K562 (cell line): ENCODE measurements around the gene RHBG. TPM values are rescaled to one million over a fixed set of nuclear protein-coding genes. Genes with fewer than 3 reads are reported as not detected.
A peak's percentile ranks its signal among the peaks of the same experiment; 100 is the strongest.

Source experiments
- ARID3A ChIP-seq: IDR thresholded peaks from 2 replicates; pipeline ENCODE4 v1.6.1; 2012; ENCODE audit warnings: low read depth, low read length, improper control_type of control experiment, borderline replicate concordance
- CBX3 ChIP-seq, 2 experiments: IDR thresholded peaks; 1 replicate in 1 of 2; 2 replicates in 1 of 2; pipeline ENCODE4 v1.6.1; 2012; ENCODE audit warnings: inconsistent platforms in 2 of 2, low read length in 2 of 2, borderline replicate concordance in 1 of 2, control low read depth in 1 of 2
- CTCFL ChIP-seq: IDR thresholded peaks from 2 replicates; pipeline ENCODE4 v1.6.1; 2011; ENCODE audit warnings: borderline replicate concordance, low read depth, mild to moderate bottlenecking, moderate library complexity, low read length; ENCODE audit not compliant: insufficient read depth, poor library complexity, severe bottlenecking
- FOXM1 ChIP-seq, 2 experiments: fragments of 450-650 bp in 1 of 2; sonication (generic) in 1 of 2; formaldehyde crosslinking in 1 of 2; IDR thresholded peaks; 2 replicates each; pipeline versions ENCODE4 v1.6.1 to v1.9.0; 2017 to 2022; ENCODE audit warnings: low read depth in 2 of 2, mild to moderate bottlenecking in 2 of 2, missing genetic modification reagents in 1 of 2, moderate library complexity in 1 of 2
- GABPA ChIP-seq: fragments of 200-800 bp; sonication (Bioruptor generic); conservative IDR thresholded peaks from 2 replicates; pipeline ENCODE4 v1.6.1; 2016; ENCODE audit warnings: low read depth, missing genetic modification characterization, missing compliant biosample characterization
- GATA2 ChIP-seq: sonication (generic); formaldehyde crosslinking; IDR thresholded peaks from 2 replicates; pipeline ENCODE4 v1.4.0; 2020; ENCODE audit warnings: mild to moderate bottlenecking, missing genetic modification reagents
- HSF4 ChIP-seq: fragments of 250-450 bp; sonication (Bioruptor Pico); IDR thresholded peaks from 2 replicates; pipeline ENCODE4 v2.1.2; 2022; ENCODE audit warnings: mild to moderate bottlenecking, moderate library complexity, borderline replicate concordance
- LEF1 ChIP-seq: fragments of 450-650 bp; IDR thresholded peaks from 2 replicates; pipeline ENCODE4 v1.6.1; 2016; ENCODE audit warnings: mild to moderate bottlenecking
- NFXL1 ChIP-seq: fragments of 450-650 bp; formaldehyde crosslinking; IDR thresholded peaks from 2 replicates; pipeline ENCODE4 v1.4.0; 2021; ENCODE audit warnings: mild to moderate bottlenecking
- SIRT6 ChIP-seq: IDR thresholded peaks from one replicate; pipeline ENCODE4 v1.6.1; 2012; ENCODE audit warnings: low read depth, mild to moderate bottlenecking, control low read depth, inconsistent platforms, low read length, moderate library complexity
- SMARCC2 ChIP-seq: fragments of 450-650 bp; IDR thresholded peaks from 2 replicates; pipeline ENCODE4 v1.6.1; 2017; ENCODE audit warnings: antibody characterized with exemption, moderate library complexity, mild to moderate bottlenecking, low read depth
- SNRNP70 ChIP-seq: fragments of 200-400 bp; formaldehyde crosslinking; optimal IDR thresholded peaks from 2 replicates; pipeline ENCODE3; 2017; ENCODE audit warnings: low read depth, low read length
- SP2 ChIP-seq: IDR thresholded peaks from 2 replicates; pipeline ENCODE4 v1.6.1; 2011; ENCODE audit warnings: mild to moderate bottlenecking, low read depth, low read length, moderate library complexity; ENCODE audit not compliant: poor library complexity, severe bottlenecking; ENCODE audit errors: extremely low read depth
- STAT5B ChIP-seq: fragments of 250-450 bp; sonication (Bioruptor Pico); IDR thresholded peaks from 2 replicates; pipeline ENCODE4 v1.8.0; 2021; ENCODE audit warnings: mild to moderate bottlenecking, inconsistent platforms
- TCF3 ChIP-seq: sonication (generic); formaldehyde crosslinking; IDR thresholded peaks from 2 replicates; pipeline ENCODE4 v1.4.0; 2020; ENCODE audit warnings: mild to moderate bottlenecking, missing genetic modification reagents
- TEAD2 ChIP-seq: fragments of 450-650 bp; IDR thresholded peaks from 2 replicates; pipeline ENCODE4 v1.6.1; 2016; ENCODE audit warnings: missing genetic modification characterization, control low read depth, missing compliant biosample characterization
- TOE1 ChIP-seq, 2 experiments: fragments of 450-650 bp in 1 of 2; sonication (generic) in 1 of 2; formaldehyde crosslinking in 1 of 2; IDR thresholded peaks; 2 replicates each; pipeline versions ENCODE4 v1.7.1 to v1.8.0; 2016 to 2022; ENCODE audit warnings: borderline replicate concordance in 2 of 2, mild to moderate bottlenecking in 2 of 2, antibody characterized with exemption in 1 of 2, inconsistent platforms in 1 of 2, low read depth in 1 of 2, missing genetic modification reagents in 1 of 2, moderate library complexity in 1 of 2
- ZKSCAN3 ChIP-seq: fragments of 250-450 bp; sonication (Bioruptor Pico); IDR thresholded peaks from 2 replicates; pipeline ENCODE4 v1.4.0; 2020
- ZNF121 ChIP-seq: sonication (generic); formaldehyde crosslinking; conservative IDR thresholded peaks from 2 replicates; pipeline ENCODE4 v1.8.0; 2022; ENCODE audit warnings: missing genetic modification reagents
- ZNF431 ChIP-seq: sonication (generic); formaldehyde crosslinking; IDR thresholded peaks from 2 replicates; pipeline ENCODE4 v1.8.0; 2022; ENCODE audit warnings: mild to moderate bottlenecking, missing genetic modification reagents
- ZNF511 ChIP-seq: sonication (generic); formaldehyde crosslinking; IDR thresholded peaks from 2 replicates; pipeline ENCODE4 v1.8.0; 2022; ENCODE audit warnings: mild to moderate bottlenecking, missing genetic modification reagents
- ZNF764 ChIP-seq: fragments of 250-450 bp; sonication (Bioruptor Pico); IDR thresholded peaks from 2 replicates; pipeline ENCODE4 v1.4.0; 2020; ENCODE audit warnings: low read depth, mild to moderate bottlenecking, moderate library complexity
- ZSCAN32 ChIP-seq: fragments of 450-650 bp; formaldehyde crosslinking; IDR thresholded peaks from 2 replicates; pipeline ENCODE4 v1.4.0; 2020; ENCODE audit warnings: mild to moderate bottlenecking, moderate library complexity
- polyA plus RNA-seq, 8 experiments: library from polyadenylated mRNA; depleted of rRNA in 4 of 8; stranded (reverse) in 5 of 8; unstranded in 3 of 8; fragments of >200 nt; fragmentation: Nextera tagmentation in 2 of 8; fragmentation: Illumina TruSeq in 1 of 8; extraction: Ambion mirVana in 2 of 8; extraction: Trizol in 1 of 8; gene quantifications; 2 replicates each; pipeline versions ENCODE4 v1.2.1 to v1.2.3, GENCODE V29; 2011 to 2014; ENCODE audit warnings: inconsistent platforms in 1 of 8, missing spikeins in 1 of 8
- total RNA-seq, 7 experiments: library from RNA; depleted of rRNA in 6 of 7; stranded (reverse); fragments of >200 nt in 6 of 7; fragmentation: Illumina TruSeq in 2 of 7; extraction: Trizol in 2 of 7; gene quantifications; 2 replicates each; pipeline versions ENCODE4 v1.2.1 to v1.2.3, GENCODE V29; 2011 to 2021; ENCODE audit warnings: low replicate concordance in 1 of 7

Gene RHBG
- total and polyA plus RNA-seq, 9 of the 15 experiments (the other 6 are each of a cell fraction or from before 2014, with no cell fraction given): not detected

- TF ChIP-seq CTCFL (no peak), SMARCC2 (no peak), TEAD2 (tag) (no peak), CBX3 (IDR thresholded peaks at IDR 0.05; ENCODE audit: borderline replicate concordance in 1 of 2, low read length in 2 of 2) (no peak), GATA2 (CRISPR knock-in tag) (no peak), HSF4 (no peak), TOE1 (IDR thresholded peaks at IDR 0.05; ENCODE audit: borderline replicate concordance) (peak; percentile 87), TOE1 (CRISPR knock-in tag; IDR thresholded peaks at IDR 0.05; ENCODE audit: borderline replicate concordance, low read depth) (peak; percentile 34; the same call in 1 of the 2 replicates), SNRNP70 (no peak), ZNF121 (no peak), TCF3 (CRISPR knock-in tag) (no peak), ZNF431 (CRISPR knock-in tag) (peak; percentile 78), SIRT6 (no peak), GABPA (tag) (no peak), ARID3A (no peak), STAT5B (CRISPR knock-in tag) (no peak), ZNF764 (CRISPR knock-in tag) (no peak), SP2 (no peak), LEF1 (no peak), NFXL1 (CRISPR knock-in tag) (no peak), ZSCAN32 (CRISPR knock-in tag) (no peak), FOXM1 (IDR thresholded peaks at IDR 0.05; ENCODE audit: low read depth) (no peak), FOXM1 (CRISPR knock-in tag; IDR thresholded peaks at IDR 0.05; ENCODE audit: low read depth) (no peak), ZNF511 (CRISPR knock-in tag) (peak; percentile 93), ZKSCAN3 (CRISPR knock-in tag) (no peak)
Measured at GRCh38 chr1:156421062-156421938, 52.3 kb downstream of the RHBG start (continued).
